OCI-LY7 (cell line): ENCODE data around the gene KLHL34. TPM values are rescaled to one million over a fixed set of nuclear protein-coding genes. Genes with fewer than 3 reads are reported as not detected.

Experiments used
- BruUV-seq: library from RNA; stranded (reverse); fragments of 400-500 nt; replicated peaks from 2 replicates; lab custom pipeline; 2021; lab: Mats Ljungman, UMichigan
- CTCF ChIA-PET: fragments of 300-600 bp; sonication (Branson Sonifier 250); formaldehyde crosslinking; loops from one replicate; lab custom pipeline; 2022; ENCODE audit warnings: antibody characterized with exemption; ENCODE audit not compliant: unreplicated experiment; lab: Charles Lee
- POLR2A ChIA-PET: fragments of 300-600 bp; sonication (Branson Sonifier 250); formaldehyde crosslinking; loops from one replicate; lab custom pipeline; 2022; ENCODE audit warnings: antibody characterized with exemption; lab: Charles Lee
- DNase-seq: peaks from one replicate; pipeline ENCODE4 v3.0.0-alpha.2; 2015; ENCODE audit warnings: low spot score
- H2AFZ ChIP-seq: fragments of 200-600 bp; sonication (generic), shearing (Covaris generic); 2 replicates; pipeline ENCODE4 v1.6.1; 2014; ENCODE audit warnings: mild to moderate bottlenecking, antibody characterized with exemption, low read length, moderate library complexity
- H3K27ac ChIP-seq: fragments of 200-600 bp; sonication (generic); 2 replicates; pipeline ENCODE4 v1.5.1; 2014; ENCODE audit warnings: mixed run types, low read depth, mild to moderate bottlenecking, moderate library complexity, low read length, inconsistent platforms; ENCODE audit not compliant: poor library complexity, severe bottlenecking
- H3K36me3 ChIP-seq: fragments of 200-600 bp; sonication (generic); 2 replicates; pipeline ENCODE4 v1.6.1; 2014; ENCODE audit warnings: mild to moderate bottlenecking, antibody characterized with exemption, low read length, moderate library complexity, mixed read lengths; ENCODE audit not compliant: insufficient read depth
- H3K4me1 ChIP-seq: fragments of 200-600 bp; sonication (generic); 2 replicates; pipeline ENCODE4 v1.5.1; 2014; ENCODE audit warnings: mild to moderate bottlenecking, low read length; ENCODE audit not compliant: insufficient read depth, poor library complexity, severe bottlenecking
- H3K4me2 ChIP-seq: fragments of 200-600 bp; sonication (generic); 2 replicates; pipeline ENCODE4 v1.6.1; 2014; ENCODE audit warnings: mild to moderate bottlenecking, low read length
- H3K4me3 ChIP-seq: fragments of 200-600 bp; sonication (generic); 2 replicates; pipeline ENCODE4 v1.5.1; 2014; ENCODE audit warnings: mild to moderate bottlenecking, low read depth, low read length; ENCODE audit not compliant: poor library complexity, severe bottlenecking
- H3K79me2 ChIP-seq: fragments of 200-600 bp; sonication (generic); 2 replicates; pipeline ENCODE4 v1.6.1; 2016; ENCODE audit warnings: low read depth, mild to moderate bottlenecking, low read length, moderate library complexity, mixed read lengths; ENCODE audit not compliant: insufficient read depth
- H3K9me2 ChIP-seq: fragments of 200-600 bp; sonication (generic); 2 replicates; pipeline ENCODE4 v1.6.1; 2016; ENCODE audit warnings: mild to moderate bottlenecking, low read length, mixed read lengths; ENCODE audit not compliant: insufficient read depth
- H3K9me3 ChIP-seq: fragments of 200-600 bp; sonication (generic); 2 replicates; pipeline ENCODE4 v1.6.1; 2014; ENCODE audit warnings: mild to moderate bottlenecking, mixed run types, low read length, mixed read lengths
- H4K20me1 ChIP-seq: fragments of 200-600 bp; sonication (generic); 2 replicates; pipeline ENCODE4 v1.6.1; 2014; ENCODE audit warnings: mild to moderate bottlenecking, antibody characterized with exemption, low read length, moderate library complexity, mixed read lengths; ENCODE audit not compliant: insufficient read depth
- CTCF ChIP-seq: fragments of 200-600 bp; sonication (generic); conservative IDR thresholded peaks from 2 replicates; pipeline ENCODE4 v1.5.1; 2014; ENCODE audit warnings: mild to moderate bottlenecking, antibody characterized with exemption, low read length, moderate library complexity, mixed read lengths
- EZH2phosphoT487 ChIP-seq: fragments of 200-600 bp; sonication (generic); IDR thresholded peaks from 2 replicates; pipeline ENCODE4 v1.6.1; 2018; ENCODE audit warnings: low read depth, borderline replicate concordance, mild to moderate bottlenecking, mixed run types, antibody characterized with exemption, low read length, moderate library complexity, mixed read lengths
- intact Hi-C: fragments of 100-400 bp; cut with micrococcal nuclease; formaldehyde crosslinking; loops from one replicate; pipeline ENCODE4 v1.10.0; 2022; ENCODE audit not compliant: unreplicated experiment
- total RNA-seq, 2 experiments: library from RNA; depleted of rRNA in 1 of 2; stranded (reverse); fragments of >200 nt in 1 of 2; shearing (Covaris generic) in 1 of 2; gene quantifications; 2 replicates each; pipeline ENCODE4 v1.2.3, GENCODE V29; 2014 to 2022

The KLHL34 gene
- total RNA-seq, 2 experiments from 2014 or later: not detected

- no peaks in the 10 kb centered on the region for H3K9me2 ChIP-seq
- H3K79me2 ChIP-seq: no peaks in the 10 kb centered on the region
- no peak overlapping the region for H3K4me3 ChIP-seq
- intact Hi-C loops: no loop called here
- no TSS peak for BruUV-seq
- POLR2A ChIA-PET: interaction anchor here (0.5 to 0.6 kb wide), 2 partner anchors 9 to 210 kb away, joined by 3 to 4 read pairs; no protein-coding TSS in a partner anchor
- no peak for TF ChIP-seq EZH2phosphoT487
- TF ChIP-seq CTCF: no peak
- H3K9me3 ChIP-seq: no peaks in the 10 kb centered on the region
- CTCF ChIA-PET: no interaction called here
- H3K4me2 ChIP-seq: no peak overlapping the region
- H4K20me1 ChIP-seq: no peaks in the 10 kb centered on the region
- H3K4me1 ChIP-seq: no peaks in the 10 kb centered on the region
- no peak overlapping the region for H2AFZ ChIP-seq
- no peak overlapping the region for H3K27ac ChIP-seq
- H3K36me3 ChIP-seq: no peaks in the 10 kb centered on the region
- DNase-seq: no peak
Measured at GRCh38 chrX:21683941-21684340, 25.8 kb upstream of the KLHL34 start.

- intact Hi-C loops: no loop called here
- no peak for TF ChIP-seq EZH2phosphoT487
- no peak for TF ChIP-seq CTCF
- H3K27ac ChIP-seq: no peak overlapping the region
- no peaks in the 10 kb centered on the region for H3K36me3 ChIP-seq
- H3K9me2 ChIP-seq: no peaks in the 10 kb centered on the region
- no peaks in the 10 kb centered on the region for H3K9me3 ChIP-seq
- H3K4me3 ChIP-seq: no peak overlapping the region
- H3K4me2 ChIP-seq: no peak overlapping the region
- no peaks in the 10 kb centered on the region for H4K20me1 ChIP-seq
- BruUV-seq: no TSS peak
- no peak overlapping the region for H2AFZ ChIP-seq
- POLR2A ChIA-PET: no interaction called here
- H3K79me2 ChIP-seq: no peaks in the 10 kb centered on the region
- no peaks in the 10 kb centered on the region for H3K4me1 ChIP-seq
- DNase-seq: no peak
- CTCF ChIA-PET: no interaction called here
Measured at GRCh38 chrX:21678048-21678612, 20.0 kb upstream of the KLHL34 start.

DNA sequence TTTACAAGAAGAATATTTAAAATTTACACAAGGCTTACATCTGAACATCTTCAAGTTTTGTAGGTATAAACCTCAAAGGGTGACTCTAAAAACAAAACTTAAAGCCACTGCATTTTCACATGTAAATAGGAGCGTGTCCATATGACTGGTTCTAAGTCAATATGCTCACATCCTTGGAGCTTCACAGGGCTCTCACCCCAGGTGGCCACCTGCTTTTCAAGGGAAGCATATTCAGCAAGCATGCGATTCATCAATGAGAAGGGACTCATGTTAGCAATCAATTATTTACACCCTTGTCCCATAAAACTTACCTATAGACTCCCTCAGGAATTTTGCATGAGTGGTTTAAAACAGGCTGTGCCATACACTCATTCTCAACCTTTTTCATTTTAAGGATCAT is 17.8 kb upstream of the KLHL34 start:
- DNase-seq: no peak
- Histone ChIP-seq H3K4me2 (no peak overlapping the region), H3K4me3 (no peak overlapping the region), H4K20me1 (no peaks in the 10 kb centered on the region), H3K9me3 (no peaks in the 10 kb centered on the region), H3K4me1 (no peaks in the 10 kb centered on the region), H3K36me3 (no peaks in the 10 kb centered on the region), H3K79me2 (no peaks in the 10 kb centered on the region), H2AFZ (no peak overlapping the region), H3K27ac (no peak overlapping the region), H3K9me2 (no peaks in the 10 kb centered on the region)
- no TSS peak for BruUV-seq
- POLR2A ChIA-PET: no interaction called here
- intact Hi-C loops: no loop called here
- CTCF ChIA-PET: no interaction called here
- TF ChIP-seq CTCF (no peak), EZH2phosphoT487 (no peak)
